EL (cell line): ENCODE results near the gene SLIT3.
"Not testable (repeated sequence)": the region's sequence is repeated elsewhere in the genome, so short reads cannot be mapped to it uniquely, and the experiment has no call there.

Source experiments
- DNase-seq: peaks from one replicate; pipeline ENCODE4 v3.0.0-alpha.2; 2016

Gene SLIT3

DNA sequence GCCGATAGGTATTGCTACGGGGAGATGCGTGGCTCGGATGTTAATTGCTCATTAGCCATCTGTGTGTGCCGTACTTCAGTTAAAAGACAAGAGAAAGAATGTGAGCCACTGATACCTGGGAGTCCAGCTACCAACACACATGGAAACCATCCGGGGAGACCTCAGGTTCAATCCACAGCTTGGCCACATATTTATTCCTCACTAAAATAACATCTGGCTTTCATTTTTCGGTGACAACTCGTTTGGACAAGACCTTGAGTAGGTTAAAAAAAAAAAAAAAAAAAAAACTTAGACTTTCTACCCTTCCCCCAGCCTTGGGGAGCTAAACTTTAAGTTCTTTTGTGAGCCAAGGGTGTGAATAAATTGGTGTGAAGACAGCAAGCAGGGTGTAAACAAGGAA is 84.1 kb downstream of the SLIT3 start:
- DNase-seq: no peak

GRCh38 chr5:169213479-169213878 is 87.5 kb downstream of the SLIT3 start:
- peak; percentile 28 for DNase-seq

- not testable (repeated sequence) for DNase-seq
These were observed 89.2 kb downstream of the SLIT3 start for GRCh38 chr5:169211761-169212160.

GRCh38 chr5:169204788-169205400 is 96.0 kb downstream of the SLIT3 start:
- no peak for DNase-seq

GRCh38 chr5:169202969-169203368 is 98.0 kb downstream of the SLIT3 start:
- no peak for DNase-seq

DNA sequence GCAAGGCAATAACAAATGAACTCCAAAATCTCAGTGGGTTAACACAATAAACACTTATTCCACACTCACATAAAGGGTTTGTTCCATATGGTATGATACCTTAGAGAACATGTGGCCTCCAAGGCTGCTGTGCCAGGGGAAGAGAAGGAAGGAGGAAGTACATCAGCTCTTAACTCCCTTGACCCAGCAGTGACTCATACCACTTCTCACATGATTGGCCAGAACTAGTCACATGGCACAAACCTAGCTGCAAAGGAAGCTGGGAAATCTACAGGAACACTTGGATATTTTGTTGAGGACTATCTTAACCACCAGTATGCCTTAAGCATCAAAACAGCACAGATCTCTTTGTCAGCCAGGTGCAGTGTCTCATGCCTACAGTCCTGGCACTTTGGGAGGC is 99.3 kb downstream of the SLIT3 start:
- DNase-seq: no peak

- no peak for DNase-seq
These were observed 100.7 kb downstream of the SLIT3 start for GRCh38 chr5:169200125-169200778.

GRCh38 chr5:169197343-169197742 is 103.6 kb downstream of the SLIT3 start:
- DNase-seq: no peak

DNA sequence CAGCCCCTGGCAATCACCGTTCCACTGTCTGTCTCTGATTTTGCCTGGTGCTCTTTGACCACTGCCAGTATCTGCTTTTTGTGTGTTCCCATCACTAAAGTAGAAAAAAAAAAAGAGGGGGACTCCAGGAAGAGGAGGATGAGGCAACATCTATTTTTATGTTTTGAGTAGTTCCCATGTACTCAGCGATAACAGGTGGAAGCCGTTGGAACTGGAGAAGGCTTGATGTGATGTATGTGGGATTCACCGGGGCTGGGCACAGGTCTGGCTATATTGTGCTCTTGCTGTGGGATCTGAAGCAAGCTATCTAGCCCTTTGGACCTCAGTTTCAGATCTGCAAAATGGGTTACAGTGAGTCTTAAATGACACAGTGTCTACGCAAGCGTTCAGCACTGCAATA is 104.9 kb downstream of the SLIT3 start:
- no peak for DNase-seq

DNA sequence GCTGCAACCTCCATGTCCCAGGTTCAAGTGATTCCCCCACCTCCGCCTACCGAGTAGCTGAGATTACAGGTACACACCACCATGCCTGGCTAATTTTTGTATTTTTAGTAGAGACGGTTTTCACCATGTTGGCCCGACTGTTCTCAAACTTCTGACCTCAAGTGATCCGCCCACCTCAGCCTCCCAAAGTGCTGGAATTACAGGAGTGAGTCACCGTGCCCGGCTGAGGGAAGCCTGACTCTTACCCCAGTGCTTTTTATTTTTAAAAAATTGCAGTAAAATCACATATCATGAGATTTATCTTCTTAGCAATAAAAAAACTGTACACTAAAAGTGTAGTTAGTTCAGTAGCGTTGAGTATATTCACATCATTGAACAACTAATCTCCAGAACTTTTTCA is 105.3 kb downstream of the SLIT3 start:
- peak; percentile 13 for DNase-seq

DNA sequence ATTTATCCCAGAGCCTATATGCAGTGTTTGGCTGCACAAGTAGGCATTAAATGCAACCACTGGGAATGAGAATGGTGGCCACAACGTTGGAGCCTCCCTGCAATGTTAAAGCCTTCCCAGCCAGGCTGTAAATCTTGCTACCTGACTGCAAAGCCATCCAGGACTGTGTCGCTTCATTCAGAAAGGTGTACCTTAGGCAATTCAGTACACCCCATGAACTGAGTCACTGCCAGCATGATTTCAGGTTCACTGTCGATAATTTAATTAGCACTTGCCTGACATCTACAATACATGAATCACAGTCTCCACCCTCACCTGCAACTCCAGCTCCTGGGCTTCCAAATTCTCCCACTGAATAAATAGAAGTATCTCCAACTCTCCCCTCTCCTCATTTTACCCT is 108.4 kb downstream of the SLIT3 start:
- no peak for DNase-seq

DNA sequence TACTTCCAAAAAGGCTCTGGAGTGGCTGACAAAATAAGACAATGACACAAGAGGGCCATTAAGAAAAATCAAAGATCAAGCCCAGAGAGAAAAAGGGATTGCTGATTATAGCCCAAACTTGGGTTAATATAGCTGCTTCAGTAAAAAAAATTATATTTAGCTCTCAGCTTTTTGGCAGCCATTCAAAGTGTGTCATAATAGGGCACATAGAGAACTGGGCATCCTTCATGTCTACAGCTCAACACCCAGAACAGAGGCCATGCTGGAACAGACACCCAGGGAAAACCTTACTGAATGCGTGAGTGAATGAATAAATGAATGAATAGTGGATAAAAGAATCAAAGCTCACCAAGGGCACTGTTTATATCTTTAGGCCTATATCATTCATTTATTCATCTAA is 110.1 kb downstream of the SLIT3 start:
- DNase-seq: no peak

- no peak for DNase-seq
These were observed 115.3 kb downstream of the SLIT3 start for GRCh38 chr5:169185626-169186025.

- DNase-seq: peak; percentile 52
These were observed 117.4 kb downstream of the SLIT3 start for GRCh38 chr5:169183576-169183975.

- no peak for DNase-seq
These were observed 118.1 kb downstream of the SLIT3 start for GRCh38 chr5:169182797-169183196.

GRCh38 chr5:169181814-169182213 is 119.1 kb downstream of the SLIT3 start:
- DNase-seq: peak; percentile 57

DNA sequence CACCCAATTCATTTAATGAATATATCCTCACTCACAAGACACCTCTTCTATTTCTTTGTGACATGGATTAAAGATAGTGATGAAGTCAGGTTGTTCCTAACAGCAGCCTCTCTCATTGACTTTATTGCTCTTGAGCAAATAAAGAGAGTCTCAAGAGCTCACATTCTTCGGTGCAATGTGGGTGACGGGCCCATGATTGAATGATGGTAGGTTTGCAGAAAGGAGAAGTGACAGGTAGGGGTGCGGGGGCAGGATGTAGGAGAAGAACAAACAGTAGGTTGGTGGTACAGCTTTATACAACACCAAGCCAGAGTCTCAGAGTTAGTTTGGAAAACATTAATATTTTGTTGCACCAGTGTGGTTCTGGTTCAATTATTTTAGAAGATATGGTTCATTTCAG is 122.2 kb downstream of the SLIT3 start:
- no peak for DNase-seq

- no peak for DNase-seq
These were observed 122.7 kb downstream of the SLIT3 start for GRCh38 chr5:169178274-169178673.

- no peak for DNase-seq
These were observed 123.9 kb downstream of the SLIT3 start for GRCh38 chr5:169176709-169177694.

DNA sequence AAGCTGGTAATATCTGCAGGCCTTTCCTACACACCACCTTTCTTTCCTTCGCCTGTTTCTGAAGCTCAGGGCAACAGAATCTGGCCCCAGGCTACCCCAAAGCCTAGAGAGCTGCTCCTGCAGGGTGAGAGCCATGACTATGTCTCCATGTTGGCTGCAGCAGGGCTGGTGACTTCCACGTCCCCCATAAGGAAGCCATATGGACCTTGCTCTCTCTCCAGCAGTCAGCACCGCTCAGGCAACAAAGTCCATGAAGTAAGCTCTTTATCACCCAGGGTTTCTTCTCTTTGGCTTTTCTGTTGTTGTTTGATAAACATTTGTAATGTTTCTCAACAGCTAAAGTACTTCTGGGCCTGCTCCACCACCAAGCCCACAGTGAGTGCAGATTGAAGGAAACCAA is 125.2 kb downstream of the SLIT3 start:
- no peak for DNase-seq

DNA sequence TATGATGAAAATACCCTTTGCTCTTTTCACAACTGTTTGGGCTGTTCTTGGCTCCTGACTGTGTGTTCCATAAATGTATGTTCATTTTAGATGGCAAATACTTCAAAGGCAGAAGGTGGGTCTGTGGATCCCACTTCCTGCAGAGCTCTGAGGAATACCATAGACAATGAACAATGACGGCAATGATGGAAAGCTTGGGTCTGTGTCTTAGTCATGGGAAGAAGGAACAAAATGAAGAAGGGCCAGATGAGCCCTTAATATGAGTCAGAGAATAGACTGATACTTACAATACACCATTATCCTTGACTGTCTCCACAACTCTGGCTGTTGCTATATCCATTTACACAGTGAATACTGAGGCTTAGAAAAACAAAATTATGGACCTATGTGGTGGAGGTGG is 126.0 kb downstream of the SLIT3 start:
- DNase-seq: no peak

- DNase-seq: no peak
These were observed 127.6 kb downstream of the SLIT3 start for GRCh38 chr5:169173372-169173771.

- no peak for DNase-seq
These were observed 129.4 kb downstream of the SLIT3 start for GRCh38 chr5:169171515-169171914.

GRCh38 chr5:169169783-169170182 is 131.2 kb downstream of the SLIT3 start:
- DNase-seq: peak; percentile 32
